H1 (cell line): ENCODE data around the gene UPP1. TPM values are rescaled to one million over a fixed set of nuclear protein-coding genes. Genes with fewer than 3 reads are reported as not detected.

ENCODE experiments used
- CTCF ChIA-PET: fragments of 300-600 bp; sonication (Branson Sonifier 250); formaldehyde crosslinking; loops from one replicate; lab custom pipeline; 2021; ENCODE audit not compliant: partially characterized antibody; lab: Charles Lee
- POLR2A ChIA-PET: fragments of 300-600 bp; sonication (Branson Sonifier 250); formaldehyde crosslinking; loops from one replicate; lab custom pipeline; 2021; ENCODE audit warnings: inconsistent platforms; ENCODE audit not compliant: partially characterized antibody; lab: Charles Lee
- DNase-seq, 2 experiments: peaks; one replicate each; pipeline versions ENCODE4 v3.0.0 to v3.0.0-alpha.2; 2010 to 2022; ENCODE audit warnings: low spot score in 2 of 2, low read depth in 1 of 2, mixed read lengths in 1 of 2
- FAIRE-seq: peaks from 2 replicates; lab custom pipeline; 2011; peaks lifted over from hg19 to GRCh38; lab: Jason Lieb, UNC
- H2AFZ ChIP-seq: 2 replicates; pipeline ENCODE4 v1.8.1; 2012; ENCODE audit warnings: low read length, inconsistent platforms
- H2AK5ac ChIP-seq: 2 replicates; pipeline ENCODE4 v1.6.1; 2013; ENCODE audit warnings: low read depth, low read length
- H2BK120ac ChIP-seq: replicated peaks from 2 replicates; pipeline ENCODE3; 2013; ENCODE audit warnings: low read depth, low read length, inconsistent platforms
- H2BK12ac ChIP-seq: 2 replicates; pipeline ENCODE4 v1.6.1; 2013; ENCODE audit warnings: low read depth, low read length
- H2BK15ac ChIP-seq: 2 replicates; pipeline ENCODE4 v1.6.1; 2013; ENCODE audit warnings: low read length
- H2BK20ac ChIP-seq: 2 replicates; pipeline ENCODE4 v1.6.1; 2013; ENCODE audit warnings: low read length
- H2BK5ac ChIP-seq: 2 replicates; pipeline ENCODE4 v1.6.1; 2013; ENCODE audit warnings: low read depth, low read length
- H3K14ac ChIP-seq: 2 replicates; pipeline ENCODE4 v1.6.1; 2013; ENCODE audit warnings: inconsistent platforms; ENCODE audit not compliant: insufficient read length
- H3K18ac ChIP-seq: 2 replicates; pipeline ENCODE4 v1.6.1; 2013; ENCODE audit warnings: low read length; ENCODE audit errors: extremely low read depth
- H3K23ac ChIP-seq: 2 replicates; pipeline ENCODE4 v1.6.1; 2013; ENCODE audit warnings: inconsistent platforms; ENCODE audit not compliant: insufficient read length
- H3K23me2 ChIP-seq: 2 replicates; pipeline ENCODE4 v1.6.1; 2013; ENCODE audit warnings: low read depth, low read length
- H3K27ac ChIP-seq: 2 replicates; pipeline ENCODE4 v1.6.1; 2011; ENCODE audit warnings: low read depth, low read length, inconsistent platforms
- H3K27me3 ChIP-seq, 4 experiments: replicated peaks in 1 of 4; 1 replicate in 1 of 4; 2 replicates in 3 of 4; pipeline versions ENCODE4 v1.6.1 to v1.8.1; 2011 to 2013; ENCODE audit warnings: low read length in 3 of 4, mild to moderate bottlenecking in 3 of 4, inconsistent platforms in 2 of 4, mixed read lengths in 2 of 4, moderate library complexity in 1 of 4; ENCODE audit not compliant: control insufficient read depth in 3 of 4, insufficient read depth in 3 of 4; ENCODE audit errors: extremely low read depth in 1 of 4
- H3K36me3 ChIP-seq, 4 experiments: 2 replicates each; pipeline versions ENCODE4 v1.6.1 to v1.8.1; 2011 to 2013; ENCODE audit warnings: mild to moderate bottlenecking in 4 of 4, low read length in 3 of 4, moderate library complexity in 2 of 4, control low read depth in 1 of 4, inconsistent platforms in 1 of 4; ENCODE audit not compliant: insufficient read depth in 4 of 4, control insufficient read depth in 2 of 4
- H3K4ac ChIP-seq: replicated peaks from 2 replicates; pipeline ENCODE3; 2013; ENCODE audit warnings: low read length, low read depth, mixed read lengths, inconsistent platforms; ENCODE audit not compliant: insufficient read length
- H3K4me1 ChIP-seq, 4 experiments: replicated peaks in 1 of 4; 1 replicate in 1 of 4; 2 replicates in 3 of 4; pipeline versions ENCODE4 v1.6.1 to v1.8.1; 2011 to 2013; ENCODE audit warnings: low read length in 3 of 4, inconsistent platforms in 2 of 4, mixed read lengths in 1 of 4; ENCODE audit not compliant: insufficient read depth in 4 of 4, control insufficient read depth in 3 of 4
- H3K4me2 ChIP-seq, 2 experiments: 2 replicates each; pipeline versions ENCODE4 v1.6.1 to v1.8.1; 2011 to 2013; ENCODE audit warnings: low read depth in 2 of 2, low read length in 2 of 2, control low read depth in 1 of 2, inconsistent platforms in 1 of 2, mild to moderate bottlenecking in 1 of 2; ENCODE audit not compliant: insufficient read depth in 1 of 2
- H3K4me3 ChIP-seq, 4 experiments: fragments of 200-600, 300-600 bp in 1 of 4; sonication (generic), shearing (Covaris generic), sonication (Bioruptor Twin) in 1 of 4; 2 replicates each; pipeline versions ENCODE4 v1.5.1 to v1.8.1; 2011 to 2016; ENCODE audit warnings: low read length in 4 of 4, low read depth in 3 of 4, control low read depth in 2 of 4, inconsistent platforms in 2 of 4, mild to moderate bottlenecking in 2 of 4, mixed read lengths in 1 of 4, moderate library complexity in 1 of 4; ENCODE audit not compliant: insufficient read depth in 2 of 4; ENCODE audit errors: extremely low read depth in 1 of 4
- H3K56ac ChIP-seq: replicated peaks from 2 replicates; pipeline ENCODE3; 2013; ENCODE audit warnings: low read depth, mild to moderate bottlenecking, mixed read lengths, low read length, inconsistent platforms; ENCODE audit not compliant: insufficient read length
- H3K79me1 ChIP-seq: 2 replicates; pipeline ENCODE4 v1.6.1; 2013; ENCODE audit warnings: low read depth, low read length, control low read depth
- H3K79me2 ChIP-seq, 2 experiments: 2 replicates each; pipeline versions ENCODE4 v1.6.1 to v1.8.1; 2012 to 2013; ENCODE audit warnings: low read length in 2 of 2, mild to moderate bottlenecking in 2 of 2, inconsistent platforms in 1 of 2; ENCODE audit not compliant: insufficient read depth in 2 of 2, control insufficient read depth in 1 of 2
- H3K9ac ChIP-seq, 4 experiments: replicated peaks in 1 of 4; 1 replicate in 1 of 4; 2 replicates in 3 of 4; pipeline versions ENCODE4 v1.6.1 to v1.8.1; 2011 to 2013; ENCODE audit warnings: low read depth in 3 of 4, low read length in 3 of 4, control low read depth in 2 of 4, mild to moderate bottlenecking in 2 of 4, moderate library complexity in 2 of 4, inconsistent platforms in 1 of 4; ENCODE audit errors: extremely low read depth in 1 of 4
- H3K9me3 ChIP-seq, 2 experiments: 2 replicates each; pipeline versions ENCODE4 v1.6.1 to v1.8.1; 2012 to 2013; ENCODE audit warnings: mild to moderate bottlenecking in 2 of 2, moderate library complexity in 2 of 2, control low read depth in 1 of 2, inconsistent platforms in 1 of 2, low read depth in 1 of 2, low read length in 1 of 2, mixed read lengths in 1 of 2; ENCODE audit not compliant: insufficient read depth in 2 of 2
- H4K20me1 ChIP-seq, 2 experiments: replicated peaks in 1 of 2; 2 replicates each; pipeline versions ENCODE3 to v1.8.1; 2011 to 2013; ENCODE audit warnings: inconsistent platforms in 2 of 2, low read length in 2 of 2, mild to moderate bottlenecking in 1 of 2; ENCODE audit not compliant: insufficient read depth in 2 of 2, control insufficient read depth in 1 of 2
- H4K5ac ChIP-seq: 2 replicates; pipeline ENCODE4 v1.6.1; 2013; ENCODE audit warnings: low read length, low read depth, mixed read lengths, inconsistent platforms; ENCODE audit not compliant: insufficient read length
- H4K8ac ChIP-seq: 2 replicates; pipeline ENCODE4 v1.8.0; 2013; ENCODE audit warnings: mild to moderate bottlenecking, moderate library complexity, low read length, inconsistent platforms; ENCODE audit not compliant: insufficient read depth; ENCODE audit errors: extremely low read depth
- H4K91ac ChIP-seq: replicated peaks from 2 replicates; pipeline ENCODE3; 2013; ENCODE audit warnings: low read length, mixed read lengths, inconsistent platforms; ENCODE audit not compliant: insufficient read length
- BCL11A ChIP-seq, 2 experiments: IDR thresholded peaks; one replicate each; pipeline ENCODE4 v1.6.1; 2011; ENCODE audit warnings: low read depth in 2 of 2, low read length in 2 of 2, mild to moderate bottlenecking in 2 of 2
- CBX8 ChIP-seq: fragments of 300-800, 300-1000 bp; sonication (generic); IDR thresholded peaks from 2 replicates; pipeline ENCODE4 v1.7.1; 2016; ENCODE audit warnings: low read depth, low read length, borderline replicate concordance
- CHD2 ChIP-seq: IDR thresholded peaks from 2 replicates; pipeline ENCODE4 v1.6.1; 2012; ENCODE audit warnings: low read length, improper control_type of control experiment
- GTF2F1 ChIP-seq: IDR thresholded peaks from 2 replicates; pipeline ENCODE4 v1.6.1; 2012; ENCODE audit warnings: low read depth, low read length, improper control_type of control experiment, borderline replicate concordance
- HDAC2 ChIP-seq, 2 experiments: fragments of 300-600 bp in 1 of 2; sonication (generic) in 1 of 2; IDR thresholded peaks; 2 replicates each; pipeline ENCODE4 v1.6.1; 2011 to 2012; ENCODE audit warnings: low read depth in 2 of 2, low read length in 2 of 2, mild to moderate bottlenecking in 2 of 2, moderate library complexity in 2 of 2, borderline replicate concordance in 1 of 2, inconsistent platforms in 1 of 2
- KDM1A ChIP-seq: fragments of 200-600, 300-600 bp; sonication (generic); IDR thresholded peaks from 2 replicates; pipeline ENCODE4 v1.7.1; 2016; ENCODE audit warnings: mild to moderate bottlenecking, low read length, borderline replicate concordance
- POLR2AphosphoS5 ChIP-seq: IDR thresholded peaks from 2 replicates; pipeline ENCODE4 v1.6.1; 2011; ENCODE audit warnings: low read depth, low read length
- TCF12 ChIP-seq: IDR thresholded peaks from 2 replicates; pipeline ENCODE4 v1.6.1; 2011; ENCODE audit warnings: low read depth, mild to moderate bottlenecking, low read length
- WGBS, 2 experiments: shearing (Covaris generic) in 1 of 2; methylation state at CpG; one replicate each; pipeline versions ENCODE4 v1.1.6 to v1.1.7; 2013 to 2015; ENCODE audit warnings: low lambda C conversion rate in 2 of 2, mixed read lengths in 2 of 2, inconsistent platforms in 1 of 2, low coverage in 1 of 2, missing lambda C conversion rate in 1 of 2; ENCODE audit not compliant: insufficient replicate concordance in 2 of 2, insufficient coverage in 1 of 2, insufficient read length in 1 of 2; ENCODE audit errors: extremely low coverage in 1 of 2, missing lambda C conversion rate in 1 of 2; 5-methylcytosine and 5-hydroxymethylcytosine counted together
- polyA plus RNA-seq, 7 experiments: library from polyadenylated mRNA; depleted of rRNA in 3 of 7; stranded (reverse) in 5 of 7; unstranded in 2 of 7; fragments of >200 nt in 5 of 7; fragments of 200-250 nt in 2 of 7; gene quantifications; 1 replicate in 5 of 7; 2 replicates in 1 of 7; 4 replicates in 1 of 7; pipeline versions ENCODE4 v1.2.1 to v1.2.3, GENCODE V29; 2011 to 2013; ENCODE audit warnings: missing spikeins in 2 of 7, mixed read lengths in 2 of 7
- total RNA-seq: library from RNA; stranded (reverse); fragmentation: NEBNext Ultra II Directional; extraction: Animal tissue kit (Norgen Biotek cat#: 25700); gene quantifications from 2 replicates; pipeline ENCODE4 v1.2.1, GENCODE V29; 2021
- TF ChIP-seq, protein P1 (sequence below): IDR thresholded peaks from 2 replicates; pipeline ENCODE4 v1.6.1; 2012; ENCODE audit warnings: low read length, inconsistent platforms

Gene UPP1
- total and polyA plus RNA-seq, 2 of the 8 experiments (the other 6 are each of a cell fraction or from before 2014, with no cell fraction given): 40.7 to 46.2 TPM

DNA sequence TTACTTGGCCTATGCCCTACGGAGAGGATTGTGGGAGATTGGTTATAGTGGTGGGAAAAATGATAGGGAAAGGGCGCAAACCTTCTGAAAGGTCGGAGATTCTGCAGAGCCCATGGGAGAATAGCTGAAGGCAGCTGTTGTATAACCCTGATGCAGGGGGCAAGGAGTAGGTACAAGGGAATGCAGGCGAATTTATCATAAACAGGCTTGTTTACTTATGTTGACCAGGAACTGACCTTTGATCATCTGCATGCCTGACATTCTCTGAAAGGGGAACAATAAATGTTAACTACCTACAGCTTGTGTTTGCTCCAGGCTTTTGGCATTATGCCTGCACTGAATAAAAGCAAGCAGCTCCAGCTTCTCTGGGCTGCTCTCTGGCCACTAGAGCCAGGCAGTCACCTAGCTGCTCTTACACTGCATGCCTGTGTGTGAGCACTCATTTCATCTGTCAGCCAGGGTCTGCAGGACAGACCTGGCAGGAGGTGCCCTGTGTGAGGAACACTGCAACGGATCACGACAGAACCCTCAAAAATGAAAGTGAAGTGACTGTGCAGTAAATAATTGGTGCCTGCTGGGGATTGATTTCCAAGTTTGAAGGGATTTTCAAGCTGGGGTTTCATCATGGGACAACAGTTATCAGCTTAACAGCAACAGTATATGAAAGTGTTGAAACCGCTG is 51.1 kb downstream of the UPP1 start:
- no peak overlapping the region for H4K8ac ChIP-seq
- no peak overlapping the region for H3K4me2 ChIP-seq
- 0 out of 2 replicates have a peak overlapping the region, but pooled peaks have one; percentile 7 for H2BK15ac ChIP-seq
- TF ChIP-seq CHD2 (no peak), CBX8 (no peak), GTF2F1 (no peak), POLR2AphosphoS5 (no peak), TCF12 (no peak), BCL11A (IDR thresholded peaks at IDR 0.05; ENCODE audit: low read depth in 2 of 2, low read length in 2 of 2) (no peak), HDAC2 (IDR thresholded peaks at IDR 0.05; ENCODE audit: borderline replicate concordance in 1 of 2, low read depth in 2 of 2, low read length in 2 of 2) (no peak), KDM1A (no peak)
- TF ChIP-seq, protein P1, sequence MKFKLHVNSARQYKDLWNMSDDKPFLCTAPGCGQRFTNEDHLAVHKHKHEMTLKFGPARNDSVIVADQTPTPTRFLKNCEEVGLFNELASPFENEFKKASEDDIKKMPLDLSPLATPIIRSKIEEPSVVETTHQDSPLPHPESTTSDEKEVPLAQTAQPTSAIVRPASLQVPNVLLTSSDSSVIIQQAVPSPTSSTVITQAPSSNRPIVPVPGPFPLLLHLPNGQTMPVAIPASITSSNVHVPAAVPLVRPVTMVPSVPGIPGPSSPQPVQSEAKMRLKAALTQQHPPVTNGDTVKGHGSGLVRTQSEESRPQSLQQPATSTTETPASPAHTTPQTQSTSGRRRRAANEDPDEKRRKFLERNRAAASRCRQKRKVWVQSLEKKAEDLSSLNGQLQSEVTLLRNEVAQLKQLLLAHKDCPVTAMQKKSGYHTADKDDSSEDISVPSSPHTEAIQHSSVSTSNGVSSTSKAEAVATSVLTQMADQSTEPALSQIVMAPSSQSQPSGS: no peak
- no peak overlapping the region; the same call in 1 of the 2 replicates for H2BK20ac ChIP-seq
- H3K36me3 ChIP-seq: no peaks in the 10 kb centered on the region
- ChIA-PET POLR2A (no interaction called here), CTCF (interaction anchor here (0.8 to 2.2 kb wide), 9 partner anchors 9 to 196 kb away, joined by 3 to 6 read pairs (median 4); no protein-coding TSS in a partner anchor)
- no peaks in the 10 kb centered on the region for H3K27me3 ChIP-seq
- WGBS, 2 experiments: 94% methylated on average over 7 of the region's 7 CpGs; no CpG with 5 or more reads in 1 of the 2 experiments
- H3K9ac ChIP-seq: no peak overlapping the region
- no peaks in the 10 kb centered on the region for H3K79me2 ChIP-seq
- H4K20me1 ChIP-seq: no peaks in the 10 kb centered on the region
- no peak overlapping the region for H4K91ac ChIP-seq
- H3K4ac ChIP-seq: no peak overlapping the region
- DNase-seq (no peak), FAIRE-seq (no peak)
- peak overlapping the region; percentile 12; the same call in 1 of the 2 replicates for H2BK12ac ChIP-seq
- no peak overlapping the region for H3K56ac ChIP-seq
- no peak overlapping the region for H3K14ac ChIP-seq
- no peak overlapping the region for H3K27ac ChIP-seq
- H3K18ac ChIP-seq: no peak overlapping the region
- no peak overlapping the region for H4K5ac ChIP-seq
- H2AFZ ChIP-seq: no peak overlapping the region
- H3K23ac ChIP-seq: no peak overlapping the region
- H2AK5ac ChIP-seq: no peak overlapping the region
- H3K4me3 ChIP-seq: no peak overlapping the region
- H2BK5ac ChIP-seq: no peak overlapping the region
- H3K9me3 ChIP-seq: peaks cover 8 to 11% of the 10 kb centered on the region in 2 experiments; a peak in 2 of 4 replicates
- H2BK120ac ChIP-seq: no peak overlapping the region
- H3K79me1 ChIP-seq: no peaks in the 10 kb centered on the region
- no peaks in the 10 kb centered on the region for H3K23me2 ChIP-seq
- H3K4me1 ChIP-seq: 0 out of 7 replicates have a peak, but pooled peaks cover 0 to 3% (median under 1%) of the 10 kb centered on the region in 4 experiments
